H9 (cell line): ENCODE measurements around the gene COMP. TPM values are rescaled to one million over a fixed set of nuclear protein-coding genes. Genes with fewer than 3 reads are reported as not detected.

Experiments
- DNase-seq: peaks from one replicate; pipeline ENCODE4 v3.0.0-alpha.2; 2017
- H2AFZ ChIP-seq: one replicate; pipeline ENCODE4 v1.6.1; 2013; ENCODE audit warnings: mild to moderate bottlenecking, low read length, control low read depth, moderate library complexity
- H2AK5ac ChIP-seq: 2 replicates; pipeline ENCODE4 v1.6.1; 2013; ENCODE audit warnings: low read length, control low read depth, mixed read lengths; ENCODE audit not compliant: insufficient read length
- H2BK120ac ChIP-seq: one replicate; pipeline ENCODE4 v1.6.1; 2013; ENCODE audit warnings: low read depth, mild to moderate bottlenecking, low read length, control low read depth, inconsistent platforms; ENCODE audit not compliant: poor library complexity, severe bottlenecking
- H2BK12ac ChIP-seq: 2 replicates; pipeline ENCODE4 v1.6.1; 2013; ENCODE audit warnings: low read length, control low read depth, mixed read lengths, low read depth; ENCODE audit not compliant: insufficient read length
- H2BK15ac ChIP-seq: 2 replicates; pipeline ENCODE4 v1.6.1; 2013; ENCODE audit warnings: low read depth, low read length, control low read depth
- H2BK20ac ChIP-seq: one replicate; pipeline ENCODE4 v1.6.1; 2013; ENCODE audit warnings: low read depth, mild to moderate bottlenecking, low read length, control low read depth, inconsistent platforms; ENCODE audit not compliant: poor library complexity, severe bottlenecking
- H2BK5ac ChIP-seq: 2 replicates; pipeline ENCODE4 v1.6.1; 2013; ENCODE audit warnings: low read length, control low read depth, mixed read lengths; ENCODE audit not compliant: insufficient read length
- H3K14ac ChIP-seq: 2 replicates; pipeline ENCODE4 v1.6.1; 2013; ENCODE audit warnings: low read length, control low read depth; ENCODE audit not compliant: insufficient read depth
- H3K18ac ChIP-seq: 2 replicates; pipeline ENCODE4 v1.6.1; 2013; ENCODE audit warnings: low read depth, mild to moderate bottlenecking, mixed read lengths, low read length, control low read depth; ENCODE audit not compliant: insufficient read length
- H3K23ac ChIP-seq: 2 replicates; pipeline ENCODE4 v1.6.1; 2013; ENCODE audit warnings: low read length, control low read depth, mixed read lengths, low read depth; ENCODE audit not compliant: insufficient read length
- H3K23me2 ChIP-seq: 2 replicates; pipeline ENCODE4 v1.6.1; 2013; ENCODE audit warnings: low read depth, mild to moderate bottlenecking, mixed read lengths, low read length, control low read depth; ENCODE audit not compliant: insufficient read length, poor library complexity, severe bottlenecking
- H3K27ac ChIP-seq: 2 replicates; pipeline ENCODE4 v1.5.1; 2013; ENCODE audit warnings: low read length, control low read depth, mixed read lengths, low read depth; ENCODE audit not compliant: insufficient read length
- H3K27me3 ChIP-seq: 2 replicates; pipeline ENCODE4 v1.6.1; 2013; ENCODE audit warnings: low read length, control low read depth, inconsistent platforms; ENCODE audit not compliant: insufficient read depth
- H3K4ac ChIP-seq: 2 replicates; pipeline ENCODE4 v1.6.1; 2013; ENCODE audit warnings: low read depth, mild to moderate bottlenecking, control low read depth, inconsistent platforms, low read length, moderate library complexity
- H3K4me1 ChIP-seq: 2 replicates; pipeline ENCODE4 v1.6.1; 2013; ENCODE audit warnings: low read length, control low read depth, inconsistent platforms; ENCODE audit not compliant: insufficient read depth
- H3K4me2 ChIP-seq: 2 replicates; pipeline ENCODE4 v1.6.1; 2013; ENCODE audit warnings: low read length, control low read depth, mixed read lengths; ENCODE audit not compliant: insufficient read length, insufficient read depth
- H3K56ac ChIP-seq: 2 replicates; pipeline ENCODE4 v1.6.1; 2013; ENCODE audit warnings: low read depth, mild to moderate bottlenecking, mixed read lengths, low read length, control low read depth; ENCODE audit not compliant: insufficient read length
- H3K79me1 ChIP-seq: 2 replicates; pipeline ENCODE4 v1.6.1; 2013; ENCODE audit warnings: low read depth, mild to moderate bottlenecking, moderate library complexity, low read length, control low read depth, inconsistent platforms; ENCODE audit not compliant: insufficient read depth, poor library complexity, severe bottlenecking
- H3K79me2 ChIP-seq: 2 replicates; pipeline ENCODE4 v1.6.1; 2013; ENCODE audit warnings: low read length, control low read depth, inconsistent platforms; ENCODE audit not compliant: insufficient read depth
- H3K9ac ChIP-seq: 2 replicates; pipeline ENCODE4 v1.6.1; 2013; ENCODE audit warnings: low read length, control low read depth, mixed read lengths; ENCODE audit not compliant: insufficient read length; ENCODE audit errors: extremely low read depth
- H3K9me3 ChIP-seq: one replicate; pipeline ENCODE4 v1.6.1; 2013; ENCODE audit warnings: low read depth, low read length, inconsistent platforms; ENCODE audit not compliant: control insufficient read depth
- H3T11ph ChIP-seq: one replicate; pipeline ENCODE4 v1.6.1; 2013; ENCODE audit warnings: mild to moderate bottlenecking, low read length, control low read depth, inconsistent platforms
- H4K20me1 ChIP-seq: one replicate; pipeline ENCODE4 v1.6.1; 2013; ENCODE audit not compliant: control insufficient read depth, insufficient read length, insufficient read depth
- H4K5ac ChIP-seq: 2 replicates; pipeline ENCODE4 v1.6.1; 2013; ENCODE audit warnings: low read depth, mild to moderate bottlenecking, mixed read lengths, low read length, control low read depth; ENCODE audit not compliant: insufficient read length
- H4K8ac ChIP-seq: replicated peaks from 2 replicates; pipeline ENCODE4 v1.6.1; 2013; ENCODE audit warnings: low read length, control low read depth, mixed read lengths, low read depth; ENCODE audit not compliant: insufficient read length
- H4K91ac ChIP-seq: 2 replicates; pipeline ENCODE4 v1.6.1; 2013; ENCODE audit warnings: low read depth, mild to moderate bottlenecking, moderate library complexity, mixed read lengths, low read length, control low read depth; ENCODE audit not compliant: insufficient read length
- H3K27ac Mint-ChIP-seq, 3 experiments: 2 replicates in 2 of 3; 3 replicates in 1 of 3; pipeline ENCODE4 v1.8.0; 2020 to 2021; ENCODE audit warnings: mixed read lengths in 3 of 3, mild to moderate bottlenecking in 1 of 3, moderate library complexity in 1 of 3
- H3K27me3 Mint-ChIP-seq: 2 replicates; pipeline ENCODE4 v1.8.0; 2021; ENCODE audit warnings: low read depth, mild to moderate bottlenecking, moderate library complexity, mixed read lengths
- H3K36me3 Mint-ChIP-seq, 3 experiments: 2 replicates in 2 of 3; 3 replicates in 1 of 3; pipeline ENCODE4 v1.8.0; 2020 to 2021; ENCODE audit warnings: low read depth in 3 of 3, mixed read lengths in 3 of 3; ENCODE audit not compliant: insufficient read depth in 1 of 3
- H3K4me1 Mint-ChIP-seq, 2 experiments: 2 replicates each; pipeline ENCODE4 v1.8.0; 2020; ENCODE audit warnings: mixed read lengths in 2 of 2
- H3K4me3 Mint-ChIP-seq, 2 experiments: 2 replicates in 1 of 2; 3 replicates in 1 of 2; pipeline ENCODE4 v1.8.0; 2020 to 2021; ENCODE audit warnings: mild to moderate bottlenecking in 2 of 2, mixed read lengths in 2 of 2, moderate library complexity in 1 of 2
- H3K9me3 Mint-ChIP-seq, 2 experiments: 2 replicates in 1 of 2; 3 replicates in 1 of 2; pipeline ENCODE4 v1.8.0; 2020; ENCODE audit warnings: mild to moderate bottlenecking in 2 of 2, mixed read lengths in 2 of 2, moderate library complexity in 1 of 2
- CTCF ChIP-seq: fragments of 200-600 bp; sonication (generic); conservative IDR thresholded peaks from 3 replicates; pipeline ENCODE4 v1.8.0; 2021; ENCODE audit warnings: antibody characterized with exemption, mild to moderate bottlenecking
- WGBS: extraction: QIAGEN DNeasy Blood & Tissue Kit; methylation state at CpG from one replicate; pipeline ENCODE4 v1.1.7; 2013; ENCODE audit warnings: missing lambda C conversion rate, low lambda C conversion rate, mixed read lengths; ENCODE audit not compliant: insufficient read length; ENCODE audit errors: extremely low coverage; 5-methylcytosine and 5-hydroxymethylcytosine counted together
- total RNA-seq: library from RNA; stranded (reverse); gene quantifications from 2 replicates; pipeline ENCODE4 v1.2.1, GENCODE V29; 2021

Gene COMP
- total RNA-seq, 1 experiment from 2014 or later: 0.15 TPM

- Histone ChIP-seq H2AFZ (no peak overlapping the region), H3K9me3 (no peaks in the 10 kb centered on the region), H3K9ac (no peak overlapping the region), H3K4me2 (no peak overlapping the region), H2BK5ac (no peak overlapping the region), H4K91ac (no peak overlapping the region), H4K5ac (no peak overlapping the region), H3K4me1 (no peaks in the 10 kb centered on the region), H4K20me1 (peaks cover 2% of the 10 kb centered on the region), H3K4ac (no peak overlapping the region), H3K23ac (no peak overlapping the region), H3K27ac (no peak overlapping the region), H3K27me3 (peaks cover 23% of the 10 kb centered on the region; the same call in 1 of the 2 replicates), H2BK15ac (no peak overlapping the region; the same call in 1 of the 2 replicates), H2AK5ac (no peak overlapping the region), H2BK20ac (no peak overlapping the region), H3K56ac (no peak overlapping the region), H3K23me2 (no peaks in the 10 kb centered on the region), H3T11ph (no peak overlapping the region), H3K18ac (no peak overlapping the region), H2BK120ac (no peak overlapping the region), H3K79me2 (no peaks in the 10 kb centered on the region), H2BK12ac (no peak overlapping the region), H3K79me1 (no peaks in the 10 kb centered on the region), H4K8ac (no peak overlapping the region), H3K14ac (no peak overlapping the region; the same call in 1 of the 2 replicates)
- TF ChIP-seq CTCF: no peak
- H3K4me1 Mint-ChIP-seq: peaks cover 7 to 9% of the 10 kb centered on the region in 2 experiments; a peak in 3 of 4 replicates
- peaks cover 90% of the 10 kb centered on the region for H3K27me3 Mint-ChIP-seq
- DNase-seq: no peak
- H3K4me3 Mint-ChIP-seq: no peak overlapping the region
- no peaks in the 10 kb centered on the region for H3K9me3 Mint-ChIP-seq
- H3K36me3 Mint-ChIP-seq: peaks cover 0 to 2% (median 0%) of the 10 kb centered on the region in 3 experiments; a peak in 1 of 7 replicates
- no CpG with 5 or more reads among the region's 8 CpGs for WGBS
- H3K27ac Mint-ChIP-seq: no peak overlapping the region
These were observed 25.9 kb downstream of the COMP start for GRCh38 chr19:18765224-18765623.
